Subcutaneous adipose tissue (tissue), 4 donors: ENCODE results near the gene KLHL6. TPM values are rescaled to one million over a fixed set of nuclear protein-coding genes. Genes with fewer than 3 reads are reported as not detected.

Source experiments
- total RNA-seq, 4 donors: library from RNA; depleted of rRNA; stranded (reverse); fragments of >200 nt; gene quantifications; one replicate each; pipeline ENCODE4 v1.1.0, GENCODE V29; 2016
- TF ChIP-seq, protein P1 (sequence below): fragments of 450-650 bp; IDR thresholded peaks from one replicate; pipeline ENCODE4 v1.5.1; 2016; ENCODE audit warnings: low read depth, mild to moderate bottlenecking, control low read depth, antibody characterized with exemption, moderate library complexity

The KLHL6 gene
- total RNA-seq, 4 donors from 2014 or later = 2.4 to 18.7 (median 3.4) TPM

- TF ChIP-seq, protein P1, sequence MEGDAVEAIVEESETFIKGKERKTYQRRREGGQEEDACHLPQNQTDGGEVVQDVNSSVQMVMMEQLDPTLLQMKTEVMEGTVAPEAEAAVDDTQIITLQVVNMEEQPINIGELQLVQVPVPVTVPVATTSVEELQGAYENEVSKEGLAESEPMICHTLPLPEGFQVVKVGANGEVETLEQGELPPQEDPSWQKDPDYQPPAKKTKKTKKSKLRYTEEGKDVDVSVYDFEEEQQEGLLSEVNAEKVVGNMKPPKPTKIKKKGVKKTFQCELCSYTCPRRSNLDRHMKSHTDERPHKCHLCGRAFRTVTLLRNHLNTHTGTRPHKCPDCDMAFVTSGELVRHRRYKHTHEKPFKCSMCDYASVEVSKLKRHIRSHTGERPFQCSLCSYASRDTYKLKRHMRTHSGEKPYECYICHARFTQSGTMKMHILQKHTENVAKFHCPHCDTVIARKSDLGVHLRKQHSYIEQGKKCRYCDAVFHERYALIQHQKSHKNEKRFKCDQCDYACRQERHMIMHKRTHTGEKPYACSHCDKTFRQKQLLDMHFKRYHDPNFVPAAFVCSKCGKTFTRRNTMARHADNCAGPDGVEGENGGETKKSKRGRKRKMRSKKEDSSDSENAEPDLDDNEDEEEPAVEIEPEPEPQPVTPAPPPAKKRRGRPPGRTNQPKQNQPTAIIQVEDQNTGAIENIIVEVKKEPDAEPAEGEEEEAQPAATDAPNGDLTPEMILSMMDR = no peak
Measured at GRCh38 chr3:183485093-183485492, 70.4 kb downstream of the KLHL6 start.

- TF ChIP-seq, protein P1 = no peak
Measured at GRCh38 chr3:183484431-183485075, 71.0 kb downstream of the KLHL6 start.

GRCh38 chr3:183481582-183481981 is 73.9 kb downstream of the KLHL6 start:
- TF ChIP-seq, protein P1 = no peak

DNA sequence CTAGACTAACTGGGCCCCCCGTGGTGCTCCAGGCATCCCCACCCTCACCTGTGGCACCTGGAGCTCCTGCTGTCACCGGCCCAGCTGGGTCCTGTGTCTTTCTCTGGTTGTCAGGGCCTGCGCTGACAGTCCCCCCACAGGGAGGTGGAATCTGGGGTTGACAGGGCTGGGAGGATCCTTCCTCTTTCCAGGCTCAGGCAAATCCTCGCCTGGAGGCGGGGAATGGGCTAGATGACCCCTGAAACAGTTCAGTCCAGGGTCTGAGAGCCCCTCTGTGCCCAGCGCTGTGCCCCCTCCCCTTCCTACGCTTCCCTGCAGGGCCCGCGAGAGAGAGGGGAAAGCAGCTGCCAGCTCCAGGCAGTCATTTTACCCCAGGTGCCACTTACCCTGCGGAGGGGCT is 77.0 kb downstream of the KLHL6 start:
- TF ChIP-seq, protein P1 = no peak

DNA sequence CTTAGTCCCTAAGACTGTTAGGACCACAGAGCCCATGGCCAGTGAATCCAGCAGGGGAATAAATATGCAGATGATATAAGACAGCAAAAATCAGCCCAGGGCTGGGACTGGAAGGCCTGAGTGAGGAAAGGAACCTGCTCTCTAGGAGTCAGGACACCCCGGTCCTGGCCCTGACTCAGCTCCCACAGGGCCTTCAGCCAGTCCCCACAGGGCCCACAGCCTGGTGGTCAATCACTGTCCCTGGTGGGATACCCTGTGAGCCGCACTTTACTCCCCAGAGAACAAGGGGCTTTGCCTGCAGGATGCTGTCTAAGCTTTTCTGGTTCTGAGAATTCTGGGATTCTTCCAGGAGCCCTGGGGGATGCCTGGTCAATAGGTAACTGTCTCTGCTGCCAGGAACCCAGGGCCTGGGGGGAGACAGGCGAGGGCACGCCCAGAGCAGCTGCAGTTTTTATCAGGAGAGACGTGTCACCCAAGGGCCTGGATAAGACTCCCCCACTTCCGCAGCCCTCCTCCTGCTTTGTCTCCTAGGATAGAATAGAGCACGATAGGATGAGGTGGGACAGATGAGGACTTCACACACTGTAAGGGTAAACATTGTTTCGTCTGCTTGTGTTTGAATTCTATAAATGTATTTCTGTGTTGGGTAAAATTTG is 77.6 kb downstream of the KLHL6 start:
- TF ChIP-seq, protein P1 = no peak

GRCh38 chr3:183475016-183475763 is 80.3 kb downstream of the KLHL6 start:
- TF ChIP-seq, protein P1 = no peak

- TF ChIP-seq, protein P1 = no peak
Measured at GRCh38 chr3:183473969-183474368, 81.5 kb downstream of the KLHL6 start.
